Activated naive CD4-positive, alpha-beta T cell treated with anti-CD3 and anti-CD28 coated beads, Interleukin-2, amount 10 ng/mL, durations not matched to agents 7 days and 5 days (primary cell): ENCODE data around the gene ST3GAL3.

Experiments
- CTCF ChIA-PET: fragments of 350-600 bp; sonication (Branson Sonifier 250); formaldehyde crosslinking; loops from one replicate; lab custom pipeline; 2021; ENCODE audit warnings: antibody characterized with exemption; lab: Charles Lee
- DNase-seq: peaks from one replicate; pipeline ENCODE4 v3.0.0-alpha.2; 2020
- H3K27ac Mint-ChIP-seq: one replicate; pipeline ENCODE4 v1.8.0; 2021; ENCODE audit warnings: mild to moderate bottlenecking, moderate library complexity, mixed read lengths
- H3K27me3 Mint-ChIP-seq: one replicate; pipeline ENCODE4 v1.8.0; 2021; ENCODE audit warnings: mild to moderate bottlenecking, mixed read lengths
- H3K36me3 Mint-ChIP-seq: one replicate; pipeline ENCODE4 v1.8.0; 2021; ENCODE audit warnings: mixed read lengths
- H3K4me1 Mint-ChIP-seq: one replicate; pipeline ENCODE4 v1.8.0; 2021; ENCODE audit warnings: mixed read lengths
- H3K4me3 Mint-ChIP-seq: one replicate; pipeline ENCODE4 v1.8.0; 2021; ENCODE audit warnings: mild to moderate bottlenecking, moderate library complexity, mixed read lengths
- H3K9me3 Mint-ChIP-seq: one replicate; pipeline ENCODE4 v1.8.0; 2021; ENCODE audit warnings: mixed read lengths

Gene ST3GAL3

GRCh38 chr1:43796111-43796581 lies 88.8 kb downstream of the ST3GAL3 start:
- H3K27ac Mint-ChIP-seq: no peak overlapping the region
- peaks cover 16% of the 10 kb centered on the region for H3K4me1 Mint-ChIP-seq
- H3K4me3 Mint-ChIP-seq: no peak overlapping the region
- H3K36me3 Mint-ChIP-seq: peaks cover 7% of the 10 kb centered on the region
- CTCF ChIA-PET: interaction anchor here (1.8 kb wide), 1 partner anchor 33 kb away, joined by 6 read pairs; no protein-coding TSS in a partner anchor
- no peaks in the 10 kb centered on the region for H3K9me3 Mint-ChIP-seq
- H3K27me3 Mint-ChIP-seq: no peaks in the 10 kb centered on the region
- no peak for DNase-seq

GRCh38 chr1:43797891-43798290 lies 90.6 kb downstream of the ST3GAL3 start:
- H3K36me3 Mint-ChIP-seq: peaks cover under 1% of the 10 kb centered on the region
- H3K27me3 Mint-ChIP-seq: no peaks in the 10 kb centered on the region
- peaks cover 7% of the 10 kb centered on the region for H3K4me1 Mint-ChIP-seq
- DNase-seq: no peak
- no peak overlapping the region for H3K27ac Mint-ChIP-seq
- no peak overlapping the region for H3K4me3 Mint-ChIP-seq
- CTCF ChIA-PET: no interaction called here
- H3K9me3 Mint-ChIP-seq: no peaks in the 10 kb centered on the region

GRCh38 chr1:43799656-43800635 lies 92.6 kb downstream of the ST3GAL3 start:
- Mint-ChIP-seq H3K9me3 (no peaks in the 10 kb centered on the region), H3K27me3 (no peaks in the 10 kb centered on the region), H3K4me1 (peaks cover 7% of the 10 kb centered on the region), H3K36me3 (no peaks in the 10 kb centered on the region), H3K4me3 (no peak overlapping the region), H3K27ac (no peak overlapping the region)
- DNase-seq: no peak
- CTCF ChIA-PET: interaction anchor here (0.5 kb wide), 1 partner anchor 20 kb away, joined by 3 read pairs; no protein-coding TSS in a partner anchor

GRCh38 chr1:43800771-43801170 lies 93.4 kb downstream of the ST3GAL3 start:
- no peaks in the 10 kb centered on the region for H3K9me3 Mint-ChIP-seq

GRCh38 chr1:43801203-43801602 lies 93.9 kb downstream of the ST3GAL3 start:
- CTCF ChIA-PET: no interaction called here
- Mint-ChIP-seq H3K27me3 (no peaks in the 10 kb centered on the region), H3K4me1 (peaks cover 7% of the 10 kb centered on the region), H3K4me3 (no peak overlapping the region), H3K36me3 (no peaks in the 10 kb centered on the region), H3K27ac (no peak overlapping the region), H3K9me3 (no peaks in the 10 kb centered on the region)
- DNase-seq: no peak

More at GRCh38 chr1:43800771-43801170, 93.4 kb downstream of the ST3GAL3 start:
- Mint-ChIP-seq H3K4me1 (peaks cover 7% of the 10 kb centered on the region), H3K27ac (no peak overlapping the region), H3K4me3 (no peak overlapping the region), H3K27me3 (no peaks in the 10 kb centered on the region), H3K36me3 (no peaks in the 10 kb centered on the region)
- CTCF ChIA-PET: no interaction called here
- DNase-seq: no peak

- CTCF ChIA-PET: no interaction called here
- no peaks in the 10 kb centered on the region for H3K9me3 Mint-ChIP-seq
- no peak overlapping the region for H3K27ac Mint-ChIP-seq
- H3K4me3 Mint-ChIP-seq: no peak overlapping the region
- H3K4me1 Mint-ChIP-seq: peaks cover 7% of the 10 kb centered on the region
- H3K36me3 Mint-ChIP-seq: peaks cover 3% of the 10 kb centered on the region
- H3K27me3 Mint-ChIP-seq: no peaks in the 10 kb centered on the region
- no peak for DNase-seq
These were observed 95.1 kb downstream of the ST3GAL3 start for GRCh38 chr1:43802356-43802980.

GRCh38 chr1:43803105-43803504 lies 95.8 kb downstream of the ST3GAL3 start:
- Mint-ChIP-seq H3K27ac (no peak overlapping the region), H3K4me3 (no peak overlapping the region), H3K4me1 (peaks cover 7% of the 10 kb centered on the region), H3K36me3 (peaks cover 8% of the 10 kb centered on the region), H3K9me3 (no peaks in the 10 kb centered on the region), H3K27me3 (no peaks in the 10 kb centered on the region)
- CTCF ChIA-PET: interaction anchor here (1.0 kb wide), 1 partner anchor 40 kb away, joined by 3 read pairs; no protein-coding TSS in a partner anchor
- no peak for DNase-seq

GRCh38 chr1:43803646-43804045 lies 96.3 kb downstream of the ST3GAL3 start:
- Mint-ChIP-seq H3K27ac (no peak overlapping the region), H3K36me3 (peaks cover 8% of the 10 kb centered on the region), H3K9me3 (peaks cover 5% of the 10 kb centered on the region), H3K4me1 (peaks cover 7% of the 10 kb centered on the region), H3K27me3 (no peaks in the 10 kb centered on the region), H3K4me3 (no peak overlapping the region)
- CTCF ChIA-PET: interaction anchor here (1.0 kb wide), 1 partner anchor 41 kb away, joined by 3 read pairs; no protein-coding TSS in a partner anchor
- no peak for DNase-seq

- peaks cover 11% of the 10 kb centered on the region for H3K9me3 Mint-ChIP-seq
- no peak for DNase-seq
- no peaks in the 10 kb centered on the region for H3K27me3 Mint-ChIP-seq
- CTCF ChIA-PET: no interaction called here
- H3K4me1 Mint-ChIP-seq: peaks cover 7% of the 10 kb centered on the region
- H3K4me3 Mint-ChIP-seq: no peak overlapping the region
- no peak overlapping the region for H3K27ac Mint-ChIP-seq
- H3K36me3 Mint-ChIP-seq: peaks cover 12% of the 10 kb centered on the region
These were observed 97.2 kb downstream of the ST3GAL3 start for GRCh38 chr1:43804569-43804968.

GRCh38 chr1:43805340-43805739 lies 98.0 kb downstream of the ST3GAL3 start:
- Mint-ChIP-seq H3K4me3 (no peak overlapping the region), H3K9me3 (peaks cover 11% of the 10 kb centered on the region), H3K27me3 (no peaks in the 10 kb centered on the region), H3K27ac (no peak overlapping the region), H3K36me3 (peaks cover 12% of the 10 kb centered on the region), H3K4me1 (peaks cover under 1% of the 10 kb centered on the region)
- no peak for DNase-seq
- CTCF ChIA-PET: no interaction called here

- Mint-ChIP-seq H3K9me3 (peaks cover 11% of the 10 kb centered on the region), H3K27me3 (no peaks in the 10 kb centered on the region), H3K36me3 (peaks cover 12% of the 10 kb centered on the region), H3K4me1 (no peaks in the 10 kb centered on the region), H3K27ac (no peak overlapping the region), H3K4me3 (no peak overlapping the region)
- no peak for DNase-seq
- CTCF ChIA-PET: no interaction called here
These were observed 98.8 kb downstream of the ST3GAL3 start for GRCh38 chr1:43806183-43806582.

- no peak for DNase-seq
- CTCF ChIA-PET: no interaction called here
- peaks cover 14% of the 10 kb centered on the region for H3K36me3 Mint-ChIP-seq
- H3K4me1 Mint-ChIP-seq: no peaks in the 10 kb centered on the region
- peaks cover 11% of the 10 kb centered on the region for H3K9me3 Mint-ChIP-seq
- no peaks in the 10 kb centered on the region for H3K27me3 Mint-ChIP-seq
- H3K4me3 Mint-ChIP-seq: no peak overlapping the region
- H3K27ac Mint-ChIP-seq: no peak overlapping the region
These were observed 101.8 kb downstream of the ST3GAL3 start for GRCh38 chr1:43809097-43809673.

GRCh38 chr1:43812579-43812978 lies 105.2 kb downstream of the ST3GAL3 start:
- peaks cover 24% of the 10 kb centered on the region for H3K36me3 Mint-ChIP-seq
- CTCF ChIA-PET: interaction anchor here (1.3 kb wide), 1 partner anchor 122 kb away, joined by 4 read pairs; no protein-coding TSS in a partner anchor
- H3K4me3 Mint-ChIP-seq: no peak overlapping the region
- H3K9me3 Mint-ChIP-seq: peaks cover 11% of the 10 kb centered on the region
- H3K4me1 Mint-ChIP-seq: no peaks in the 10 kb centered on the region
- no peak overlapping the region for H3K27ac Mint-ChIP-seq
- no peak for DNase-seq
- H3K27me3 Mint-ChIP-seq: peaks cover 2% of the 10 kb centered on the region

- DNase-seq: no peak
- Mint-ChIP-seq H3K27me3 (peaks cover 3% of the 10 kb centered on the region), H3K36me3 (peaks cover 26% of the 10 kb centered on the region), H3K27ac (no peak overlapping the region), H3K4me3 (no peak overlapping the region), H3K4me1 (no peaks in the 10 kb centered on the region), H3K9me3 (peaks cover 8% of the 10 kb centered on the region)
- CTCF ChIA-PET: interaction anchor here (1.1 to 1.4 kb wide), 2 partner anchors 24 to 51 kb away, joined by 3 to 4 read pairs; no protein-coding TSS in a partner anchor
These were observed 107.1 kb downstream of the ST3GAL3 start for GRCh38 chr1:43814401-43814800.
